H1 (cell line): ENCODE measurements around the gene ZFP3. TPM values are rescaled to one million over a fixed set of nuclear protein-coding genes. Genes with fewer than 3 reads are reported as not detected.

ENCODE experiments used
- CTCF ChIA-PET: fragments of 300-600 bp; sonication (Branson Sonifier 250); formaldehyde crosslinking; loops from one replicate; lab custom pipeline; 2021; ENCODE audit not compliant: partially characterized antibody; lab: Charles Lee
- POLR2A ChIA-PET: fragments of 300-600 bp; sonication (Branson Sonifier 250); formaldehyde crosslinking; loops from one replicate; lab custom pipeline; 2021; ENCODE audit warnings: inconsistent platforms; ENCODE audit not compliant: partially characterized antibody; lab: Charles Lee
- DNase-seq, 2 experiments: peaks; one replicate each; pipeline versions ENCODE4 v3.0.0 to v3.0.0-alpha.2; 2010 to 2022; ENCODE audit warnings: low spot score in 2 of 2, low read depth in 1 of 2, mixed read lengths in 1 of 2
- FAIRE-seq: peaks from 2 replicates; lab custom pipeline; 2011; peaks lifted over from hg19 to GRCh38; lab: Jason Lieb, UNC
- H2AFZ ChIP-seq: 2 replicates; pipeline ENCODE4 v1.8.1; 2012; ENCODE audit warnings: low read length, inconsistent platforms
- H2AK5ac ChIP-seq: 2 replicates; pipeline ENCODE4 v1.6.1; 2013; ENCODE audit warnings: low read depth, low read length
- H2BK120ac ChIP-seq: replicated peaks from 2 replicates; pipeline ENCODE3; 2013; ENCODE audit warnings: low read depth, low read length, inconsistent platforms
- H2BK12ac ChIP-seq: 2 replicates; pipeline ENCODE4 v1.6.1; 2013; ENCODE audit warnings: low read depth, low read length
- H2BK15ac ChIP-seq: 2 replicates; pipeline ENCODE4 v1.6.1; 2013; ENCODE audit warnings: low read length
- H2BK20ac ChIP-seq: 2 replicates; pipeline ENCODE4 v1.6.1; 2013; ENCODE audit warnings: low read length
- H2BK5ac ChIP-seq: 2 replicates; pipeline ENCODE4 v1.6.1; 2013; ENCODE audit warnings: low read depth, low read length
- H3K14ac ChIP-seq: 2 replicates; pipeline ENCODE4 v1.6.1; 2013; ENCODE audit warnings: inconsistent platforms; ENCODE audit not compliant: insufficient read length
- H3K18ac ChIP-seq: 2 replicates; pipeline ENCODE4 v1.6.1; 2013; ENCODE audit warnings: low read length; ENCODE audit errors: extremely low read depth
- H3K23ac ChIP-seq: 2 replicates; pipeline ENCODE4 v1.6.1; 2013; ENCODE audit warnings: inconsistent platforms; ENCODE audit not compliant: insufficient read length
- H3K23me2 ChIP-seq: 2 replicates; pipeline ENCODE4 v1.6.1; 2013; ENCODE audit warnings: low read depth, low read length
- H3K27ac ChIP-seq: 2 replicates; pipeline ENCODE4 v1.6.1; 2011; ENCODE audit warnings: low read depth, low read length, inconsistent platforms
- H3K27me3 ChIP-seq, 4 experiments: replicated peaks in 1 of 4; 1 replicate in 1 of 4; 2 replicates in 3 of 4; pipeline versions ENCODE4 v1.6.1 to v1.8.1; 2011 to 2013; ENCODE audit warnings: low read length in 3 of 4, mild to moderate bottlenecking in 3 of 4, inconsistent platforms in 2 of 4, mixed read lengths in 2 of 4, moderate library complexity in 1 of 4; ENCODE audit not compliant: control insufficient read depth in 3 of 4, insufficient read depth in 3 of 4; ENCODE audit errors: extremely low read depth in 1 of 4
- H3K36me3 ChIP-seq, 4 experiments: 2 replicates each; pipeline versions ENCODE4 v1.6.1 to v1.8.1; 2011 to 2013; ENCODE audit warnings: mild to moderate bottlenecking in 4 of 4, low read length in 3 of 4, moderate library complexity in 2 of 4, control low read depth in 1 of 4, inconsistent platforms in 1 of 4; ENCODE audit not compliant: insufficient read depth in 4 of 4, control insufficient read depth in 2 of 4
- H3K4ac ChIP-seq: replicated peaks from 2 replicates; pipeline ENCODE3; 2013; ENCODE audit warnings: low read length, low read depth, mixed read lengths, inconsistent platforms; ENCODE audit not compliant: insufficient read length
- H3K4me1 ChIP-seq, 4 experiments: replicated peaks in 1 of 4; 1 replicate in 1 of 4; 2 replicates in 3 of 4; pipeline versions ENCODE4 v1.6.1 to v1.8.1; 2011 to 2013; ENCODE audit warnings: low read length in 3 of 4, inconsistent platforms in 2 of 4, mixed read lengths in 1 of 4; ENCODE audit not compliant: insufficient read depth in 4 of 4, control insufficient read depth in 3 of 4
- H3K4me2 ChIP-seq, 2 experiments: 2 replicates each; pipeline versions ENCODE4 v1.6.1 to v1.8.1; 2011 to 2013; ENCODE audit warnings: low read depth in 2 of 2, low read length in 2 of 2, control low read depth in 1 of 2, inconsistent platforms in 1 of 2, mild to moderate bottlenecking in 1 of 2; ENCODE audit not compliant: insufficient read depth in 1 of 2
- H3K4me3 ChIP-seq, 4 experiments: fragments of 200-600, 300-600 bp in 1 of 4; sonication (generic), shearing (Covaris generic), sonication (Bioruptor Twin) in 1 of 4; 2 replicates each; pipeline versions ENCODE4 v1.5.1 to v1.8.1; 2011 to 2016; ENCODE audit warnings: low read length in 4 of 4, low read depth in 3 of 4, control low read depth in 2 of 4, inconsistent platforms in 2 of 4, mild to moderate bottlenecking in 2 of 4, mixed read lengths in 1 of 4, moderate library complexity in 1 of 4; ENCODE audit not compliant: insufficient read depth in 2 of 4; ENCODE audit errors: extremely low read depth in 1 of 4
- H3K56ac ChIP-seq: replicated peaks from 2 replicates; pipeline ENCODE3; 2013; ENCODE audit warnings: low read depth, mild to moderate bottlenecking, mixed read lengths, low read length, inconsistent platforms; ENCODE audit not compliant: insufficient read length
- H3K79me1 ChIP-seq: 2 replicates; pipeline ENCODE4 v1.6.1; 2013; ENCODE audit warnings: low read depth, low read length, control low read depth
- H3K79me2 ChIP-seq, 2 experiments: 2 replicates each; pipeline versions ENCODE4 v1.6.1 to v1.8.1; 2012 to 2013; ENCODE audit warnings: low read length in 2 of 2, mild to moderate bottlenecking in 2 of 2, inconsistent platforms in 1 of 2; ENCODE audit not compliant: insufficient read depth in 2 of 2, control insufficient read depth in 1 of 2
- H3K9ac ChIP-seq, 4 experiments: replicated peaks in 1 of 4; 1 replicate in 1 of 4; 2 replicates in 3 of 4; pipeline versions ENCODE4 v1.6.1 to v1.8.1; 2011 to 2013; ENCODE audit warnings: low read depth in 3 of 4, low read length in 3 of 4, control low read depth in 2 of 4, mild to moderate bottlenecking in 2 of 4, moderate library complexity in 2 of 4, inconsistent platforms in 1 of 4; ENCODE audit errors: extremely low read depth in 1 of 4
- H3K9me3 ChIP-seq, 2 experiments: 2 replicates each; pipeline versions ENCODE4 v1.6.1 to v1.8.1; 2012 to 2013; ENCODE audit warnings: mild to moderate bottlenecking in 2 of 2, moderate library complexity in 2 of 2, control low read depth in 1 of 2, inconsistent platforms in 1 of 2, low read depth in 1 of 2, low read length in 1 of 2, mixed read lengths in 1 of 2; ENCODE audit not compliant: insufficient read depth in 2 of 2
- H4K20me1 ChIP-seq, 2 experiments: replicated peaks in 1 of 2; 2 replicates each; pipeline versions ENCODE3 to v1.8.1; 2011 to 2013; ENCODE audit warnings: inconsistent platforms in 2 of 2, low read length in 2 of 2, mild to moderate bottlenecking in 1 of 2; ENCODE audit not compliant: insufficient read depth in 2 of 2, control insufficient read depth in 1 of 2
- H4K5ac ChIP-seq: 2 replicates; pipeline ENCODE4 v1.6.1; 2013; ENCODE audit warnings: low read length, low read depth, mixed read lengths, inconsistent platforms; ENCODE audit not compliant: insufficient read length
- H4K8ac ChIP-seq: 2 replicates; pipeline ENCODE4 v1.8.0; 2013; ENCODE audit warnings: mild to moderate bottlenecking, moderate library complexity, low read length, inconsistent platforms; ENCODE audit not compliant: insufficient read depth; ENCODE audit errors: extremely low read depth
- H4K91ac ChIP-seq: replicated peaks from 2 replicates; pipeline ENCODE3; 2013; ENCODE audit warnings: low read length, mixed read lengths, inconsistent platforms; ENCODE audit not compliant: insufficient read length
- EZH2 ChIP-seq: fragments of 200-600 bp; sonication (generic); IDR thresholded peaks from 2 replicates; pipeline ENCODE4 v1.7.1; 2012; ENCODE audit warnings: low read depth, mild to moderate bottlenecking, moderate library complexity, low read length, inconsistent platforms; ENCODE audit not compliant: severe bottlenecking
- JUND ChIP-seq: IDR thresholded peaks from 2 replicates; pipeline ENCODE4 v1.6.1; 2011; ENCODE audit warnings: mild to moderate bottlenecking, improper control_type of control experiment, low read length
- KDM1A ChIP-seq: fragments of 200-600, 300-600 bp; sonication (generic); IDR thresholded peaks from 2 replicates; pipeline ENCODE4 v1.7.1; 2016; ENCODE audit warnings: mild to moderate bottlenecking, low read length, borderline replicate concordance
- KDM4A ChIP-seq: IDR thresholded peaks from one replicate; pipeline ENCODE4 v1.7.1; 2012; ENCODE audit warnings: low read depth, mild to moderate bottlenecking, moderate library complexity, low read length, inconsistent platforms; ENCODE audit not compliant: severe bottlenecking
- SIX5 ChIP-seq: IDR thresholded peaks from 2 replicates; pipeline ENCODE4 v1.6.1; 2011; ENCODE audit warnings: mild to moderate bottlenecking, low read depth, low read length
- YY1 ChIP-seq: IDR thresholded peaks from 2 replicates; pipeline ENCODE4 v1.6.1; 2011; ENCODE audit warnings: low read depth, mild to moderate bottlenecking, low read length
- WGBS, 2 experiments: shearing (Covaris generic) in 1 of 2; methylation state at CpG; one replicate each; pipeline versions ENCODE4 v1.1.6 to v1.1.7; 2013 to 2015; ENCODE audit warnings: low lambda C conversion rate in 2 of 2, mixed read lengths in 2 of 2, inconsistent platforms in 1 of 2, low coverage in 1 of 2, missing lambda C conversion rate in 1 of 2; ENCODE audit not compliant: insufficient replicate concordance in 2 of 2, insufficient coverage in 1 of 2, insufficient read length in 1 of 2; ENCODE audit errors: extremely low coverage in 1 of 2, missing lambda C conversion rate in 1 of 2; 5-methylcytosine and 5-hydroxymethylcytosine counted together
- long read RNA-seq, 2 experiments: library from RNA in 1 of 2; library from capped mRNA in 1 of 2; stranded (forward); transcript quantifications; one replicate each; pipeline ENCODE4 v2.0.0, GENCODE V29; 2021; ENCODE audit warnings: inconsistent platforms in 1 of 2
- polyA minus RNA-seq, 3 experiments: library from RNA; depleted of rRNA, polyadenylated mRNA; stranded (reverse); fragments of >200 nt; gene quantifications; 1 replicate in 2 of 3; 2 replicates in 1 of 3; pipeline ENCODE4 v1.2.3, GENCODE V29; 2011
- polyA plus RNA-seq, 7 experiments: library from polyadenylated mRNA; depleted of rRNA in 3 of 7; stranded (reverse) in 5 of 7; unstranded in 2 of 7; fragments of >200 nt in 5 of 7; fragments of 200-250 nt in 2 of 7; gene quantifications; 1 replicate in 5 of 7; 2 replicates in 1 of 7; 4 replicates in 1 of 7; pipeline versions ENCODE4 v1.2.1 to v1.2.3, GENCODE V29; 2011 to 2013; ENCODE audit warnings: missing spikeins in 2 of 7, mixed read lengths in 2 of 7
- total RNA-seq: library from RNA; stranded (reverse); fragmentation: NEBNext Ultra II Directional; extraction: Animal tissue kit (Norgen Biotek cat#: 25700); gene quantifications from 2 replicates; pipeline ENCODE4 v1.2.1, GENCODE V29; 2021
- TF ChIP-seq, protein P1 (sequence below): IDR thresholded peaks from 2 replicates; pipeline ENCODE4 v1.6.1; 2012; ENCODE audit warnings: inconsistent platforms

Gene ZFP3
- total RNA-seq (0.15 and 0.17 TPM in 2 replicates), polyA plus RNA-seq (2011; rRNA removed) (0.31 and 0.44 TPM in 2 replicates), polyA minus RNA-seq (2011; rRNA and poly(A)+ RNA removed) (0.49 and 0.66 TPM in 2 replicates)
- polyA plus RNA-seq (2011; cell fraction: cytosol; rRNA removed): 0.37 TPM
- 0.20 TPM for polyA plus RNA-seq (2011; cell fraction: nucleus; rRNA removed)
- 0.28 to 0.39 TPM (median 0.34 TPM) in 4 replicates for polyA plus RNA-seq (2012, experiment 1 of 2)
- 0.03 TPM for polyA plus RNA-seq (2012, experiment 2 of 2)
- polyA plus RNA-seq (2013, experiment 1 of 2): 0.39 TPM
- 0.33 TPM for polyA plus RNA-seq (2013, experiment 2 of 2)
- polyA minus RNA-seq (2011; cell fraction: cytosol; rRNA and poly(A)+ RNA removed): 0.44 TPM
- polyA minus RNA-seq (2011; cell fraction: nucleus; rRNA and poly(A)+ RNA removed): 1.7 TPM
- long read RNA-seq, experiment 1: 0 reads
- long read RNA-seq, experiment 2: 0 reads

DNA sequence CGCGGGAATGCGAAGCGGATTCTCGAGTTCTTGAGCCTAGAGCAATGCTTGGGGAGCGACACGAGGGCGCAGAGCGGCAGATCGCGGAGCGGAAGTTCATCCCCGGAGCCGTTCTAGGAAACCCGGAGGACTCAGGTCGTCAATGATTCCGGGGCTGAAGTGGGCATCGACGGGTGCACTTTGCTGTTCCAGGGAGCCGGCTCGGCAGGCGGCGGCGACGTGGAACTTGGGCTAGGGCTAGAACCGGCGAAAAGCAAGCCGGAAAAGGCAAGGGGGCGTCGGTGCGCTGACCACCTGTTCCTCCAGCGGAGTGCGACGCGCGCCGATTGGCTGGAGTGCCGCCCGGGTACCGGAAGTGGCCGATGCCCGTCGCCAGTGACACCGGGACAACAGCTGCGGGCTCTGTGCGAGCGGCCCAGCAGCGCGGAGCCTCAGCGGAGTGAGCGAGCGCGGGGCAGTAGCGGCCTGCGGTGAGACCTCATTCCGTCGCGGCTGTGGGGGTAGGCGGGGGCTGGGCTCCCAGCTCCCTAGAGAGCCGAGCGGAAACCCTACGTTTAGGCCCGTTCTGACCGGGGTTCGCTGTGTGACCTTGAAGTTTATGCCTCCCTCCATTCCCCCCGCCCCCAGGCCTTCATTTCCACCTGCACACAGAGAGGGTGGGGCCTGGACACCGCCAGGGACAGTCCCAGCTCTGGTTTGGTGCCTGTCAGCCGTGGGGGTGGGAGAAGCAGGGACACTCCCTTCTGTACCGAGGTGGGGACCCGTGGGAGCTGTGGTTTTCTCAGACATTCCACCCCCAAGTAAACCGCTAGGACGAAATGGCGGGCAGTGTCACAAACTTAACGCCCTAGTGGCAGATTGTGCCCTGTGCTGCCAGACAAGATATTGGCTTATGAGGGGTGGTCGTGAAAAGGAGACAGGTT lies at the start of gene ZFP3:
ZFP3 (plus strand) TSS at position 362 of the 923 bp plus-strand sequence. CDS start 13,038 bp downstream, outside the sequence.
- Histone ChIP-seq H3K18ac (peak within 1 kb of the TSS; percentile 40), H2BK120ac (no peak within 1 kb of the TSS), H4K5ac (no peak within 1 kb of the TSS), H3K79me2 (no peaks in the 10 kb centered on the region), H3K27me3 (peaks cover 0 to 13% (median 8%) of the 10 kb centered on the region in 4 experiments; a peak in 5 of 7 replicates), H3K27ac (no peak within 1 kb of the TSS), H3K56ac (no peak within 1 kb of the TSS), H2BK20ac (no peak within 1 kb of the TSS), H3K4ac (no peak within 1 kb of the TSS), H4K8ac (peak within 1 kb of the TSS; percentile 81), H3K4me2 (peak within 1 kb of the TSS; percentile 35 to 40), H3K4me1 (no peaks in the 10 kb centered on the region; a peak in 1 of 7 replicates), H2BK5ac (peak within 1 kb of the TSS; percentile 47; the same call in 1 of the 2 replicates), H3K79me1 (no peaks in the 10 kb centered on the region), H3K4me3 (peak within 1 kb of the TSS; percentile 14 to 53 (median 26); a peak in 7 of 8 replicates), H3K36me3 (no peaks in the 10 kb centered on the region), H2BK12ac (0 out of 2 replicates have a peak within 1 kb of the TSS, but pooled peaks have one; percentile 19), H2AFZ (peak within 1 kb of the TSS; percentile 59), H3K9ac (no peak within 1 kb of the TSS), H3K9me3 (no peaks in the 10 kb centered on the region; a peak in 1 of 4 replicates), H4K91ac (peak within 1 kb of the TSS; percentile 70), H2BK15ac (no peak within 1 kb of the TSS), H2AK5ac (no peak within 1 kb of the TSS), H4K20me1 (no peaks in the 10 kb centered on the region), H3K23ac (no peak within 1 kb of the TSS), H3K14ac (no peak within 1 kb of the TSS), H3K23me2 (no peaks in the 10 kb centered on the region)
- FAIRE-seq (no peak), DNase-seq (peak; percentile 10 to 61)
- POLR2A ChIA-PET: interaction anchor here (0.8 to 3.1 kb wide), 9 partner anchors 11 to 98 kb away, joined by 3 to 12 read pairs (median 3); no protein-coding TSS in a partner anchor
- 70% methylated on average over 67 of the region's 75 CpGs; no CpG with 5 or more reads in 1 of the 2 experiments for WGBS, 2 experiments
- CTCF ChIA-PET: interaction anchor here (0.7 to 1.9 kb wide), 6 partner anchors 10 to 113 kb away, joined by 3 to 9 read pairs (median 4); no protein-coding TSS in a partner anchor
- peak; percentile 89 for TF ChIP-seq KDM4A
- TF ChIP-seq SIX5: no peak
- no peak for TF ChIP-seq EZH2
- no peak for TF ChIP-seq YY1
- TF ChIP-seq KDM1A: no peak
- TF ChIP-seq, protein P1, sequence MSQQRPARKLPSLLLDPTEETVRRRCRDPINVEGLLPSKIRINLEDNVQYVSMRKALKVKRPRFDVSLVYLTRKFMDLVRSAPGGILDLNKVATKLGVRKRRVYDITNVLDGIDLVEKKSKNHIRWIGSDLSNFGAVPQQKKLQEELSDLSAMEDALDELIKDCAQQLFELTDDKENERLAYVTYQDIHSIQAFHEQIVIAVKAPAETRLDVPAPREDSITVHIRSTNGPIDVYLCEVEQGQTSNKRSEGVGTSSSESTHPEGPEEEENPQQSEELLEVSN: peak; percentile 94
- TF ChIP-seq JUND: no peak
